GM21529 (cell line): ENCODE measurements around the gene TSPAN7.

Experiments
- ATAC-seq: cut with Tn5 transposase; IDR thresholded peaks from one replicate; pipeline ENCODE4 v1.9.1; 2021; ENCODE audit not compliant: unreplicated experiment

Gene TSPAN7

GRCh38 chrX:38561126-38561868 lies at the start of gene TSPAN7:
Gene TSPAN7, plus strand, starts transcription at chrX:38561542. Its CDS starts 5 bp downstream, at chrX:38561547.
- no peak for ATAC-seq

GRCh38 chrX:38513112-38513742 lies 48.1 kb upstream of the TSPAN7 start:
- ATAC-seq, result no peak

- ATAC-seq, result no peak
Measured at GRCh38 chrX:38514016-38514854, 47.1 kb upstream of the TSPAN7 start.

GRCh38 chrX:38515291-38515690 lies 46.1 kb upstream of the TSPAN7 start:
- ATAC-seq, result no peak

GRCh38 chrX:38516196-38516774 lies 45.1 kb upstream of the TSPAN7 start:
- ATAC-seq, result no peak

GRCh38 chrX:38519651-38520050 lies 41.7 kb upstream of the TSPAN7 start:
- no peak for ATAC-seq

GRCh38 chrX:38538134-38538533 lies 23.2 kb upstream of the TSPAN7 start:
- no peak for ATAC-seq

GRCh38 chrX:38539748-38540147 lies 21.6 kb upstream of the TSPAN7 start:
- no peak for ATAC-seq

- ATAC-seq, result no peak
Measured at GRCh38 chrX:38548508-38548907, 12.8 kb upstream of the TSPAN7 start.

- no peak for ATAC-seq
Measured at GRCh38 chrX:38552721-38553120, 8.6 kb upstream of the TSPAN7 start.

GRCh38 chrX:38558686-38559085 lies 2.7 kb upstream of the TSPAN7 start:
- no peak for ATAC-seq

GRCh38 chrX:38560776-38561125 lies 591 bp upstream of the TSPAN7 start:
- ATAC-seq, result no peak

- no peak for ATAC-seq
Measured at GRCh38 chrX:38561951-38562719, 793 bp downstream of the TSPAN7 start.

GRCh38 chrX:38563030-38563429 lies 1.7 kb downstream of the TSPAN7 start:
- no peak for ATAC-seq

GRCh38 chrX:38570396-38570795 lies 9.1 kb downstream of the TSPAN7 start:
- no peak for ATAC-seq

- no peak for ATAC-seq
Measured at GRCh38 chrX:38571058-38571457, 9.7 kb downstream of the TSPAN7 start.

GRCh38 chrX:38574858-38575257 lies 13.5 kb downstream of the TSPAN7 start:
- ATAC-seq, result no peak

GRCh38 chrX:38575888-38576287 lies 14.5 kb downstream of the TSPAN7 start:
- no peak for ATAC-seq

GRCh38 chrX:38577738-38578137 lies 16.4 kb downstream of the TSPAN7 start:
- ATAC-seq, result no peak

GRCh38 chrX:38578167-38578566 lies 16.8 kb downstream of the TSPAN7 start:
- no peak for ATAC-seq

GRCh38 chrX:38583181-38583580 lies 21.8 kb downstream of the TSPAN7 start:
- ATAC-seq, result no peak
